NB4 (cell line): ENCODE data around the gene OR52B6.

Experiments
- CTCF ChIP-seq: IDR thresholded peaks from one replicate; pipeline ENCODE4 v1.5.1; 2012; ENCODE audit warnings: low read depth, low read length
- MAX ChIP-seq: IDR thresholded peaks from 2 replicates; pipeline ENCODE4 v1.6.1; 2011; ENCODE audit warnings: low read depth, low read length
- MYC ChIP-seq: IDR thresholded peaks from 2 replicates; pipeline ENCODE4 v1.6.1; 2011; ENCODE audit warnings: low read depth, low read length
- POLR2A ChIP-seq: IDR thresholded peaks from 2 replicates; pipeline ENCODE4 v1.6.1; 2011; ENCODE audit warnings: mild to moderate bottlenecking; ENCODE audit not compliant: insufficient read length; ENCODE audit errors: extremely low read depth

GRCh38 chr11:5597953-5598352 lies 17.3 kb downstream of the OR52B6 start:
- TF ChIP-seq POLR2A (no peak), CTCF (no peak), MYC (no peak), MAX (no peak)
